Putamen (tissue), 1 donor: Measurements from ENCODE around the gene C3orf62.
"Not testable (repeated sequence)": the region's sequence is repeated elsewhere in the genome, so short reads cannot be mapped to it uniquely, and the experiment has no call there.

Experiments used
- DNase-seq: peaks from one replicate; pipeline ENCODE4 v3.0.0-alpha.2; 2016; ENCODE audit warnings: low spot score

The C3orf62 gene

GRCh38 chr3:49269443-49270155, 7.4 kb downstream of the C3orf62 start:
- no peak for DNase-seq

GRCh38 chr3:49266410-49267095, 10.5 kb downstream of the C3orf62 start:
- no peak for DNase-seq

- no peak for DNase-seq
Observed at GRCh38 chr3:49265661-49266386, 11.2 kb downstream of the C3orf62 start.

- DNase-seq = no peak
Observed at GRCh38 chr3:49263159-49263889, 13.7 kb downstream of the C3orf62 start.

GRCh38 chr3:49260806-49261324, 16.2 kb downstream of the C3orf62 start:
- DNase-seq = no peak

- DNase-seq = no peak
Observed at GRCh38 chr3:49257187-49257586, 19.8 kb downstream of the C3orf62 start.

GRCh38 chr3:49255718-49256511, 21.1 kb downstream of the C3orf62 start:
- no peak for DNase-seq

GRCh38 chr3:49255112-49255511, 21.9 kb downstream of the C3orf62 start:
- DNase-seq = no peak

- DNase-seq = no peak
Observed at GRCh38 chr3:49253512-49253911, 23.5 kb downstream of the C3orf62 start.

- no peak for DNase-seq
Observed at GRCh38 chr3:49248840-49249227, 28.2 kb downstream of the C3orf62 start.

GRCh38 chr3:49244581-49245205, 32.3 kb downstream of the C3orf62 start:
- DNase-seq = no peak

GRCh38 chr3:49240091-49240490, 36.9 kb downstream of the C3orf62 start:
- DNase-seq = not testable (repeated sequence)

- DNase-seq = peak; percentile 26
Observed at GRCh38 chr3:49238274-49239127, 38.5 kb downstream of the C3orf62 start.

GRCh38 chr3:49237344-49237743, 39.7 kb downstream of the C3orf62 start:
- DNase-seq = no peak

GRCh38 chr3:49236226-49236625, 40.8 kb downstream of the C3orf62 start:
- no peak for DNase-seq

GRCh38 chr3:49228817-49229216, 48.2 kb downstream of the C3orf62 start:
- DNase-seq = not testable (repeated sequence)

GRCh38 chr3:49222002-49222401, 55.0 kb downstream of the C3orf62 start:
- DNase-seq = no peak

- not testable (repeated sequence) for DNase-seq
Observed at GRCh38 chr3:49220985-49221563, 56.0 kb downstream of the C3orf62 start.

- DNase-seq = no peak
Observed at GRCh38 chr3:49219132-49219531, 57.9 kb downstream of the C3orf62 start.
